Measurements from ENCODE around the gene ATXN2L.
"Not testable (repeated sequence)": the region's sequence is repeated elsewhere in the genome, so short reads cannot be mapped to it uniquely, and the experiment has no call there.

ATXN2L gene

DNA sequence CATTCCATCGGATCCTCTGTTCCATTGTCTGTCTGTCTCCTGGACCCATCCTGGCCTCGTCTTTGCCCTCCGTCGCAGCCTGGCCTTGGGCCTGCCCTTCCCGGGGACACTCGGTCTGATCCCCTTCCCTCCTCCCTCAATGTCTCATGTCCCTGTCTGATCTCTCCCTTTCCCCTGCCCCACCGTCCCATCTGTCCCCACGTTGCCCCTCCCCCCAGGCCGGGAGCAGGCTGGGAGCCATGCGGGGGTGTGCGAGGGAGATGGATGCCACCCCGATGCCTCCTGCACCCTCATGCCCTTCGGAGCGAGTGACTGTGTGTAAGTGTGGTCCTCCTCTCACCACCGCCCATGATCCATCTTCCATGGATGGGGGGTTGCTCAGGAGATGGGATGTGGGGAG lies 50.2 kb downstream of the ATXN2L start:
- no peak for DNase-seq (ENCODE audit: low spot score)

GRCh38 chr16:28873543-28874201 lies 50.9 kb downstream of the ATXN2L start:
- DNase-seq (ENCODE audit: low spot score): peak; percentile 43

- no peak for DNase-seq (ENCODE audit: low spot score)
These were observed 51.6 kb downstream of the ATXN2L start for GRCh38 chr16:28874406-28874805.

GRCh38 chr16:28875134-28876018 lies 52.6 kb downstream of the ATXN2L start:
- DNase-seq (ENCODE audit: low spot score): no peak

DNA sequence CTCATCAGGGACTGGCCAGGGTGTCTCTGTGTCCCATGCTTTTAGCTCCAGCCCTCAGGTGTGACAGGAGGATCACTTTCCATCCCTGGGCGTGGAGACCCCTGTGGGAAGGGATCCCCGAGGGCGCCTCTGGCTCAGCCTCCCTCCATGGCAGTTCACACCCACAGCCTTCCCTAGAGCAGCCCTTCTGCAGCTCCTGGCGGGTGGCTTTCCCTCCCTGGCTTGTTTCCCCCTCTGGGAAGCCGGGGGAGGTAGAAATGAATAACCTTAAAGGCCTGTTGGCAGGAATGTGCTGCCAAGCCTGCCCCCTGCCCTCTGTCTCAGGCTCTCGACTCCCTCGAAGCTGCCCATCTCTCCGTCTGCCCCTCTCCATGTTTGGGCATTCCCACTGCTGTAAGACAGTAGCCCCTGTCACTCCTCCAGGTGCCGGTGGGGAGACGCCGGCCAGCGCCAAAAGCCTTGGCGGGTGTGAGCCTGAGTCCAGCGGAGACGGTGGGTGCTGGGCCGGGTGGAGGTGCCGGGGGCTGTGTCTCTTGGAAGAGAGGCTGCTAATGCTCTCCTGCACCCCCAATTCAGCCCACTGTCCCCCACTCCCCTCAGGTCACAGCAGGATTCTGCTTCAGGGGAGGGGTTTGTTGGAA lies 53.3 kb downstream of the ATXN2L start:
- DNase-seq (ENCODE audit: low spot score): no peak

- DNase-seq (ENCODE audit: low spot score): no peak
These were observed 54.3 kb downstream of the ATXN2L start for GRCh38 chr16:28876973-28877654.

DNA sequence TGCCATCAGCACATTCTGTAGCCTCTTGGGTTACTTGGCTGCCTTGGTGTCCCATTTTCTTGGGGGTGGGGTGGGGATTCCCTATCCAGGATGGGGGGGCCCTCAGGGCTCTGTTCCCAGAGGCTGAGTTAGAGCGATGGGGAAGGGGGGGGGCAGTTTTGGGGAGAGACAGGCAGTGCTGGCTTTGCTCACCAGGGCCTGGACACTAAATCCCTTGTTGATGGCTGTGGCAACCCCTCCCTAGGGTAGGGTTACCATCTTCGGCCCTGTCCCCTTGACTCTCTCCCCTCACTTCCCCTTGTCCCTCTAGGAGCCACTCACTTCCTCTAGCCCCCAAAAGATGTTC lies 54.8 kb downstream of the ATXN2L start:
- DNase-seq (ENCODE audit: low spot score): no peak

DNA sequence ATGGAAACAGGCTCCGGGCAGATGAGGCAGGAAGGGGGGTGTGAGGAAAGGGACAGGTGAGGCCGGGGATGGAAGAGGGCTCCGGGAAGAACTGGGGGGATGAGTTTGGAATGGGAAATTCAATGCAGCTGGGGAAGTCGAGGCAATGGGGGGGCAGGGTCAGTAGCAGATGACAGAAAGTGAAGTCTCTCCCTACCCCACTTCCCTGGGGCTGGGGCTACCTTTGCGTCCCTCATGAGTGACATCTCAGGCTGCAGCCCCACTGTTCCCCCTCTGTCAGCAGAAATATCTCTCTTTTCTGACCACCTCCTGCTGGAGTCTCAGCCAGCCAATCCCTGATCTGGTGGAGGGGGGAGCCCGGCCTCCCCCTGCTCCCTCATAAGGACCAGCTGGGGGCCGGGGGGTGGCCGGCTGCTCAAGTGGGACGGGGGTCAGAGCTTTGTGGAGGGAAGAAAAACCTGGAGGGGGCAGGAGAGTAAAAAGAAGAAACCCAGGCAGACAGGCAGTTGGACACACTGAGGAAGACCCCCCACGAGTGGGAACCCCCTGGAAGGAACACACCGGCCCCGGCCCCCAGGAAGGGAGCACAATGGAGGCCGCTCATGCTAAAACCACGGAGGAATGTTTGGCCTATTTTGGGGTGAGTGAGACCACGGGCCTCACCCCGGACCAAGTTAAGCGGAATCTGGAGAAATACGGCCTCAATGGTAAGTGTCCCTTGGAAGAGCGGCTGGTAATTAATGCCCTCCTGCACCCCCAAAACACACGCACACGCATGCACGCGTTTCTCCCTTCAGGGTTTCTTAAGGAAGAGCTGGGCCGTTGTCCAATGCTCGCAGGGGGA lies 55.5 kb downstream of the ATXN2L start, which contains the start of gene ATP2A1:
ATP2A1 (plus strand) TSS at position 406 of the 844 bp plus-strand sequence; CDS start at position 590, 184 bp downstream.
- DNase-seq (ENCODE audit: low spot score): no peak

- no peak for DNase-seq (ENCODE audit: low spot score)
These were observed 56.6 kb downstream of the ATXN2L start for GRCh38 chr16:28879261-28879840.

GRCh38 chr16:28879841-28880588 lies 57.2 kb downstream of the ATXN2L start:
- peak; percentile 93 for DNase-seq (ENCODE audit: low spot score)

GRCh38 chr16:28880589-28880915 lies 57.8 kb downstream of the ATXN2L start:
- DNase-seq (ENCODE audit: low spot score): no peak

GRCh38 chr16:28880955-28881354 lies 58.2 kb downstream of the ATXN2L start:
- DNase-seq (ENCODE audit: low spot score): no peak

- DNase-seq (ENCODE audit: low spot score): not testable (repeated sequence)
These were observed 58.8 kb downstream of the ATXN2L start for GRCh38 chr16:28881565-28881964.

GRCh38 chr16:28882551-28883160 lies 59.9 kb downstream of the ATXN2L start:
- no peak for DNase-seq (ENCODE audit: low spot score)

GRCh38 chr16:28883221-28883996 lies 60.6 kb downstream of the ATXN2L start:
- DNase-seq (ENCODE audit: low spot score): no peak

- no peak for DNase-seq (ENCODE audit: low spot score)
These were observed 61.2 kb downstream of the ATXN2L start for GRCh38 chr16:28884045-28884444.
